ENCODE data around the gene TSR3.

Gene TSR3

GRCh38 chr16:1367486-1368174 is 16.0 kb upstream of the TSR3 start:
- no peak for DNase-seq (ENCODE audit: low read depth)
- H3K4me3 ChIP-seq (replicated peaks; ENCODE audit: low read depth, low read length): no peak overlapping the region
- TF ChIP-seq CTCF (IDR thresholded peaks at IDR 0.05; ENCODE audit: low read length, missing control alignments): no peak

GRCh38 chr16:1366712-1367299 is 15.1 kb upstream of the TSR3 start:
- no peak for TF ChIP-seq CTCF (IDR thresholded peaks at IDR 0.05; ENCODE audit: low read length, missing control alignments)
- no peak overlapping the region for H3K4me3 ChIP-seq (replicated peaks; ENCODE audit: low read depth, low read length)
- DNase-seq (ENCODE audit: low read depth): no peak

- H3K4me3 ChIP-seq (replicated peaks; ENCODE audit: low read depth, low read length): no peak overlapping the region
- TF ChIP-seq CTCF (IDR thresholded peaks at IDR 0.05; ENCODE audit: low read length, missing control alignments): no peak
- DNase-seq (ENCODE audit: low read depth): no peak
Observed at GRCh38 chr16:1366060-1366711, 14.5 kb upstream of the TSR3 start.

GRCh38 chr16:1364510-1364909 is 12.8 kb upstream of the TSR3 start:
- H3K4me3 ChIP-seq (replicated peaks; ENCODE audit: low read depth, low read length): no peak overlapping the region
- TF ChIP-seq CTCF (IDR thresholded peaks at IDR 0.05; ENCODE audit: low read length, missing control alignments): no peak
- no peak for DNase-seq (ENCODE audit: low read depth)

- H3K4me3 ChIP-seq (replicated peaks; ENCODE audit: low read depth, low read length): no peak overlapping the region
- TF ChIP-seq CTCF (IDR thresholded peaks at IDR 0.05; ENCODE audit: low read length, missing control alignments): peak; percentile 61
Observed at GRCh38 chr16:1363501-1364041, 11.9 kb upstream of the TSR3 start.

GRCh38 chr16:1362807-1363206 is 11.1 kb upstream of the TSR3 start:
- no peak overlapping the region for H3K4me3 ChIP-seq (replicated peaks; ENCODE audit: low read depth, low read length)
- TF ChIP-seq CTCF (IDR thresholded peaks at IDR 0.05; ENCODE audit: low read length, missing control alignments): no peak
- DNase-seq (ENCODE audit: low read depth): no peak

More at GRCh38 chr16:1363501-1364041, 11.9 kb upstream of the TSR3 start:
- peak; percentile 40 for DNase-seq (ENCODE audit: low read depth)

All from fibroblast of pulmonary artery (primary cell).